Adipocyte (in vitro differentiated cells): ENCODE data around the gene C9orf50.

Experiments
- DNase-seq: peaks from one replicate; pipeline ENCODE4 v3.0.0-alpha.2; 2015; ENCODE audit warnings: low read depth
- H3K27me3 ChIP-seq: replicated peaks from 2 replicates; pipeline ENCODE4 v1.7.0; 2013; ENCODE audit warnings: mild to moderate bottlenecking, low read length, moderate library complexity; ENCODE audit not compliant: control insufficient read depth, insufficient read depth
- H3K36me3 ChIP-seq: 2 replicates; pipeline ENCODE4 v1.7.0; 2013; ENCODE audit warnings: low read length, mild to moderate bottlenecking, moderate library complexity; ENCODE audit not compliant: control insufficient read depth, insufficient read depth, severe bottlenecking
- H3K4me1 ChIP-seq: 2 replicates; pipeline ENCODE4 v1.7.0; 2013; ENCODE audit warnings: mild to moderate bottlenecking, low read length, moderate library complexity; ENCODE audit not compliant: control insufficient read depth, insufficient read depth
- H3K4me3 ChIP-seq: 2 replicates; pipeline ENCODE4 v1.7.0; 2013; ENCODE audit warnings: mild to moderate bottlenecking, low read length, moderate library complexity
- H3K9ac ChIP-seq: 2 replicates; pipeline ENCODE4 v1.7.0; 2013; ENCODE audit warnings: mild to moderate bottlenecking, low read length, moderate library complexity
- H3K9me3 ChIP-seq: 2 replicates; pipeline ENCODE4 v1.7.0; 2013; ENCODE audit warnings: mild to moderate bottlenecking, low read length, moderate library complexity; ENCODE audit not compliant: control insufficient read depth

The C9orf50 gene

GRCh38 chr9:129606161-129607026, 14.5 kb downstream of the C9orf50 start:
- Histone ChIP-seq H3K9ac (no peak overlapping the region), H3K4me1 (peaks cover 15% of the 10 kb centered on the region), H3K36me3 (no peaks in the 10 kb centered on the region), H3K27me3 (no peaks in the 10 kb centered on the region), H3K4me3 (no peak overlapping the region), H3K9me3 (no peaks in the 10 kb centered on the region)
- DNase-seq = no peak

GRCh38 chr9:129604766-129605163, 16.1 kb downstream of the C9orf50 start:
- DNase-seq = no peak
- no peak overlapping the region for H3K9ac ChIP-seq
- no peaks in the 10 kb centered on the region for H3K27me3 ChIP-seq
- peaks cover 10% of the 10 kb centered on the region for H3K4me1 ChIP-seq
- no peaks in the 10 kb centered on the region for H3K9me3 ChIP-seq
- no peaks in the 10 kb centered on the region for H3K36me3 ChIP-seq
- H3K4me3 ChIP-seq = no peak overlapping the region

GRCh38 chr9:129604056-129604765, 16.7 kb downstream of the C9orf50 start:
- H3K36me3 ChIP-seq = no peaks in the 10 kb centered on the region
- no peak overlapping the region for H3K9ac ChIP-seq
- no peak for DNase-seq
- H3K4me1 ChIP-seq = peaks cover 8% of the 10 kb centered on the region
- H3K27me3 ChIP-seq = no peaks in the 10 kb centered on the region
- H3K4me3 ChIP-seq = no peak overlapping the region
- no peaks in the 10 kb centered on the region for H3K9me3 ChIP-seq

- DNase-seq = no peak
- H3K4me1 ChIP-seq = peaks cover 7% of the 10 kb centered on the region
Measured at GRCh38 chr9:129602598-129603415, 18.1 kb downstream of the C9orf50 start.

GRCh38 chr9:129601082-129601674, 19.7 kb downstream of the C9orf50 start:
- no peak for DNase-seq
- peaks cover 5% of the 10 kb centered on the region for H3K4me1 ChIP-seq
- no peaks in the 10 kb centered on the region for H3K36me3 ChIP-seq
- no peaks in the 10 kb centered on the region for H3K9me3 ChIP-seq
- no peak overlapping the region for H3K4me3 ChIP-seq
- no peak overlapping the region for H3K9ac ChIP-seq
- no peaks in the 10 kb centered on the region for H3K27me3 ChIP-seq

More at GRCh38 chr9:129602598-129603415, 18.1 kb downstream of the C9orf50 start:
- Histone ChIP-seq H3K4me3 (no peak overlapping the region), H3K27me3 (no peaks in the 10 kb centered on the region), H3K9ac (no peak overlapping the region), H3K36me3 (no peaks in the 10 kb centered on the region), H3K9me3 (no peaks in the 10 kb centered on the region)

GRCh38 chr9:129598089-129598596, 22.8 kb downstream of the C9orf50 start:
- H3K36me3 ChIP-seq = no peaks in the 10 kb centered on the region
- peak overlapping the region; percentile 79 for H3K9ac ChIP-seq
- no peaks in the 10 kb centered on the region for H3K27me3 ChIP-seq
- peak overlapping the region; percentile 62 for H3K4me3 ChIP-seq
- peaks cover 5% of the 10 kb centered on the region for H3K4me1 ChIP-seq
- DNase-seq = peak; percentile 20
- no peaks in the 10 kb centered on the region for H3K9me3 ChIP-seq

- peak; percentile 83 for DNase-seq
- Histone ChIP-seq H3K4me1 (peaks cover 5% of the 10 kb centered on the region), H3K9me3 (no peaks in the 10 kb centered on the region), H3K36me3 (no peaks in the 10 kb centered on the region), H3K4me3 (peak overlapping the region; percentile 62), H3K9ac (peak overlapping the region; percentile 79), H3K27me3 (no peaks in the 10 kb centered on the region)
Measured at GRCh38 chr9:129597355-129598088, 23.4 kb downstream of the C9orf50 start.

- Histone ChIP-seq H3K9ac (peak overlapping the region; percentile 70), H3K9me3 (no peaks in the 10 kb centered on the region), H3K4me1 (peaks cover 5% of the 10 kb centered on the region), H3K4me3 (no peak overlapping the region), H3K36me3 (no peaks in the 10 kb centered on the region), H3K27me3 (no peaks in the 10 kb centered on the region)
- peak; percentile 73 for DNase-seq
Measured at GRCh38 chr9:129596541-129597331, 24.2 kb downstream of the C9orf50 start.

- no peak overlapping the region for H3K9ac ChIP-seq
- no peaks in the 10 kb centered on the region for H3K27me3 ChIP-seq
- no peaks in the 10 kb centered on the region for H3K36me3 ChIP-seq
- H3K4me1 ChIP-seq = peaks cover 5% of the 10 kb centered on the region
- no peak overlapping the region for H3K4me3 ChIP-seq
- DNase-seq = no peak
- H3K9me3 ChIP-seq = no peaks in the 10 kb centered on the region
Measured at GRCh38 chr9:129595903-129596540, 24.9 kb downstream of the C9orf50 start.
